ENCODE data around the gene CDH19.
"Not testable (repeated sequence)": the region's sequence is repeated elsewhere in the genome, so short reads cannot be mapped to it uniquely, and the experiment has no call there.

Gene CDH19

DNA sequence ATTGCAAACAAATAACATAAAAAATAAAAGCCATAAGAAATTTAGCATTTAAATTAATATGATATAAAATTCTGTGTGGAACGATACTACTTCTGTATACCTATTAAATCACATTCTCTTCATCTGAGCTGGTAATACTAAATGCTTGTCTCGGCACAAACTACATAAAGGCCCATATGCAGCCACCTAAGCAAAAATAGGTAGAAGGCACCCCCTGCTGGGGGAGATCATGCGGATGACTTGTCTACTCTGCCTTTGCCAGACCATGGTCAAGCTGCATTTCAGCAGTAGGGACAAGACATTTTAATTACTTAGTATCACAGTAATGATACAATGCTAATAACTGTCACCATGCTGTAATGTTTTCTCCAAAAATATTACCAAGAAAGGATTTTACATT lies 108.0 kb downstream of the CDH19 start:
- no peak for TF ChIP-seq Cebpa-rat (IDR thresholded peaks at IDR 0.05)
- no peak overlapping the region for H3K27ac ChIP-seq
- no peak overlapping the region for H3K4me3 ChIP-seq
- H3K4me1 ChIP-seq, result no peaks in the 10 kb centered on the region
- no peaks in the 10 kb centered on the region for H4K20me1 ChIP-seq
- no peak overlapping the region for H3K4me2 ChIP-seq
- no peaks in the 10 kb centered on the region for H3K9me3 ChIP-seq
- no peaks in the 10 kb centered on the region for H3K27me3 ChIP-seq
- no peak overlapping the region for H3K9ac ChIP-seq
- no peaks in the 10 kb centered on the region for H3K36me3 ChIP-seq

GRCh38 chr18:66473882-66474281 lies 130.0 kb downstream of the CDH19 start:
- H3K36me3 ChIP-seq, result no peaks in the 10 kb centered on the region
- no peaks in the 10 kb centered on the region for H3K27me3 ChIP-seq
- H4K20me1 ChIP-seq, result no peaks in the 10 kb centered on the region
- no peak overlapping the region for H3K27ac ChIP-seq
- H3K4me2 ChIP-seq, result no peak overlapping the region
- H3K9ac ChIP-seq, result no peak overlapping the region
- H3K9me3 ChIP-seq, result no peaks in the 10 kb centered on the region
- no peaks in the 10 kb centered on the region for H3K4me1 ChIP-seq
- no peak overlapping the region for H3K4me3 ChIP-seq
- no peak for TF ChIP-seq Cebpa-rat (IDR thresholded peaks at IDR 0.05)

DNA sequence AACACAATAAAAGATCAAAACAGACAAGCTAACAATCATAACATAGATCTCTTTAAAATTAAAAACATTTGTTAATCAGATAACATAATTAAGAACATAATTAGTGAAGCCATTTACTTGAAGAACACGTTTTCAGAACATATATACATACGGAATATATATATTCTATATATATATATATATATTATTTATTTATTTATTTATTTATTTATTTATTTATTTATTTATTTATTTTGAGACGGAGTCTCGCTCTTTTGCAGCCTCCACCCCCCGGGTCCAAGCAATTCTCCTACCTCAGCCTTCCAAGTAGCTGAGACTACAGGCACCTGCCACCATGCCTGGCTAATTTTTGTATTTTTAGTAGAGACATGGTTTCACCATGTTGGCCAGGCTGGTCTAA lies 137.7 kb downstream of the CDH19 start:
- H3K4me3 ChIP-seq, H3K36me3 ChIP-seq, H3K27me3 ChIP-seq, H3K9me3 ChIP-seq, H3K27ac ChIP-seq, H3K4me2 ChIP-seq, H4K20me1 ChIP-seq, H3K9ac ChIP-seq, H3K4me1 ChIP-seq: not testable (repeated sequence)

- Histone ChIP-seq H3K36me3 (no peaks in the 10 kb centered on the region), H3K4me3 (no peak overlapping the region), H3K9ac (no peak overlapping the region), H3K4me2 (no peak overlapping the region), H4K20me1 (no peaks in the 10 kb centered on the region), H3K4me1 (peaks cover 6% of the 10 kb centered on the region; the same call in 1 of the 2 replicates), H3K27ac (no peak overlapping the region), H3K27me3 (no peaks in the 10 kb centered on the region), H3K9me3 (no peaks in the 10 kb centered on the region)
- no peak for TF ChIP-seq Cebpa-rat (IDR thresholded peaks at IDR 0.05)
These were observed 142.5 kb downstream of the CDH19 start for GRCh38 chr18:66461344-66461743.

GRCh38 chr18:66457245-66457644 lies 146.6 kb downstream of the CDH19 start:
- no peak overlapping the region for H3K4me3 ChIP-seq
- H4K20me1 ChIP-seq, result no peaks in the 10 kb centered on the region
- no peaks in the 10 kb centered on the region for H3K9me3 ChIP-seq
- peaks cover 6% of the 10 kb centered on the region; the same call in 1 of the 2 replicates for H3K4me1 ChIP-seq
- TF ChIP-seq Cebpa-rat (IDR thresholded peaks at IDR 0.05), result no peak
- no peaks in the 10 kb centered on the region for H3K36me3 ChIP-seq
- no peak overlapping the region for H3K27ac ChIP-seq
- no peaks in the 10 kb centered on the region for H3K27me3 ChIP-seq
- no peak overlapping the region for H3K4me2 ChIP-seq
- no peak overlapping the region for H3K9ac ChIP-seq

Measured in BLaER1 (cell line).